HG03039 (cell line): ENCODE measurements around the gene JAZF1.
A peak's percentile ranks its signal among the peaks of the same experiment; 100 is the strongest.

Source experiments
- ATAC-seq: cut with Tn5 transposase; IDR thresholded peaks from one replicate; pipeline ENCODE4 v1.9.1; 2021; ENCODE audit warnings: mild to moderate bottlenecking, moderate library complexity; ENCODE audit not compliant: unreplicated experiment

Gene JAZF1

DNA sequence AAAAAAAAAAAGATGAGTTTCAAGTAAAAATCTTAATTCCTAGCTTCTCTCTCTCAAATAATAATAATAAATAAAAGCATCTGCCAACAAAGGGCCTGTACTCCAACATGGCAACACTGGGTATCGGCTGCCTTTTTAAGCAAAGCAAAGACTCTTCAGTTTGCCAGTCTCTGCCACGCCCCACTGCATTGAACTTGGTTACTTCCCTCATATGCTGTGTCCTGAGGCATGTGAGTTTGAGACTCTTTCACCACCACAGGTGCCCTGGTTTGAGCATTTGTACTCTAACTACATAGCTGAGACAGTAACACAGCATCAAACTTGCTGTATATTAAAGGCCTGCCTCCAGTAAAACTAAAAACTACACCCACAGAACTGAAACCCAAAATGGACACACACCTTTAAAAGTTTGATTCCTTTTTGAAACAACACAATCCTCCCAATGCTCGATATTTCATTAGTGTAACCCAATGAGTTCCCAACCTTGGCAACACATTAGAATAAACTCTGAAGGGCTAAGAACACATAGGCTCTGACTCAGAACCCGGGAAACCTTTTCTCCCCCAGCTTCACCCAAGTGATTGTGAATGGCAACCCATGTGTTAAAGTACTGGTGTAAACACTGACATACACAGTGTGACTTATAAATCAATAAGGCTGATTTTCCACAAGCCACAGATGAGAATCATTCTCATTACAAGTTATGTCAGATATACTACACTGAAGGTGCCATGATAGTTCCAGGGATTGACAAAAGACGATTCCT lies 12.0 kb downstream of the JAZF1 start:
- ATAC-seq: no peak

DNA sequence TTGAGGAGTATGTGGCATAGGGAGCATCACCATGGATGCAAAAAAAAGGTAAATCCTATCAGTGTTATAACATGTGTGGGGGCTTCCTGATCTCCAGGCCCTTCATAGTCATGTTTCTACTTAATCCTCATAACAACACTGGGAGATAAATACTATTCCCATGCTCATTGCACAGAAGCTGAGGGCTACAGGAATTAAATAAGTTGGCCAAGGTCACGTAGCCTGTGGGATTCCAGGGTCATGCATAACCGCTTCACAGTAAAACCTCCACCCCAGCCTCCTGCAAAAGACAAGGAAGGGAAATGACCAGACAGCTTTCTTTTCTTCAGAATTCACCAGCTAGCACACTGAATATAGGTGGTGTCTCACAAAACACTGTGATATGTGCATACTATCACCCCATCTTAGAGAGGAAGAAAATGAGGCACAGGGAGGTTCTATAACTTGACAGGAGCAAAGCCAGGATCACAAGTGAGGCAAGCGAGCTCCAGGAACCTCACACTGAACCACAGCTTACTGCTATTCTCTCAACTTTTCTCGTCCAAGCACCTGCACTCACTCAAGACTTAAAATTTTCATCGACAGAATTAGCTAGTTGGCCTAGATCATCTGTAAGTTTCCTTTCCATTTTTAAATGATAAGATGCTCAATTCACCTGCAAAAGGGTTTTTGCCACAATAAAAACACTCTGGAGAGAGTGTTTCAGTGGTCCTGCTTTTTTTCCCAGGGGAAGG lies 13.4 kb downstream of the JAZF1 start:
- no peak for ATAC-seq

DNA sequence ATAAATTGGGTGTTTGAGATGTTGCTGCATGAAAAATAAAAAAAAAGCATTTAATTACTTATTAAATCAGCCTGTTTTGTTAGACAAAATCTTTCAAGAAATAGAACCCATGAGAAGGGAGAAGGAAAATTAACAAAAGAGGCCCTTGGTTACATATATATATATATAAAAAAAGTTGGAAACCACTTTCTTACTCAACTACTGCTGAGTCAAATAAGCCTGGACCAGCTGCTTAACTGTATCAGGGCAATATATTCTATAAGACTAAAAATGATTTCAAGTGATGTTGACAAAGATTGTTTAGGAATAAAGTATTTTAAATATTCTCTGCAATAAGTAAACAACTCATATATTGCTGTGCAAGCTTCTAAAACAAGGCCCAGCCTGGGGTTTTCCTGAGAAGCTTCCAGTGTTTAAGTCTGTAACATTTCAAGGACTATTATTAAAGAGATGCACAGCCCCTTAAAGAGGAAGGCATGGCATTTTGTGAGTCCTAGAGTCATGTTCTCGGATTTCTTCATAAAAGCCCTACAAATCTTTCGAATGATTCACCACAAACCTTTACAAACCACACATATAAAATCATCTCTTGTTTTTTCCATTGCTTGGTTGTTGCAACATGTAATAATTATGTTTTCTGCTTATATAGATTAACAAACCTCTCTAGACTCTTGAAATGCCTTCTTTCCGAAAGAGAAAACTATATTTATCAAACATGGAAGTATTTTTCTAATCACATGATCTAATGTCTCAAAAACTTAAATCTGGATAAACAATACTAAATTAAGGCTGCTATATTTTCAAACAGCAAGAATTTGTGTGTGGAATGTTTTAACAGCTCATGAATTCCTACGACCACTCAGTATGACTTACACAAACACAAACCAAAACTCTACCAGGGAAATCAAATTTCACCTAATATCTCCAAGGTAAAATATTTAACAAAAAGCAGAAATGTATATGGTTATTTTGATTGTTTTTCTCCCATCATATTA lies 14.3 kb downstream of the JAZF1 start:
- ATAC-seq: no peak

DNA sequence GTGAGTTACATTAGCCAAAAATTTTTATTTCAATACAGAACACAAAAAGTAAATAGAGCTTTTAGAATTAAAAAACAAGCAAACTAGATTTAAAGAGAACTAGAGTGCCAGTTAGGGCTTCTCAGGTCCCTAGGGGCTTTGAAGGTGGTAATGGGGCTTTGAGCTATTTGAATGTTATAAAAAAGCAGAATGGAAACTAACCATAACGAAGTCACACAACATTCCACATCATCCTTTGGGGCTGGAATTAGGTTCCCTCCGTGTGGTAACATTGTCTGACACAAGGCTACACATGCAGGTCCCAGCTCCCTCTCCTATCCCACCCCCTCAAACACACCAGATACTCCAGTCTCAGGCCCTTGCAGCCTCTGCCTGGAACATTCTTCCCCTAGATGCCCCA lies 15.3 kb downstream of the JAZF1 start:
- ATAC-seq: no peak

DNA sequence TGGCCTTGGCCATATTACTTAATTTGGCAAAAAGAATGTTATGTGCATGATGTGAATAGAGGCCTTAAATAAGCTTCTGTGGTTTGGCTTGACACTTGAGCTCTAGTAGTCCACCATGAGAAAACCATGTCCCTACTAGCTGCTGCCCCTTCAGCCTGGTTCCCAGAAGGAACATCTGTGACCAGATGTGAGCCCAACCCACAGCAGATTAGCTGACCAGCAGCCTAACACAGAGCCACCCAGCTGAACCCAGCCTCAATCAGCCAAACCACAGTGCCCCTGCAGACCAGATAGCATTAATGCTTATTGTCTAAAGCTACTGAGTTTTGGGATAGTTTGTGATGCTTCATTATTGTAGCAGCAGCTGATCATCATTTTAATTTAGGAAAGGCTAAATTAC lies 16.6 kb downstream of the JAZF1 start:
- no peak for ATAC-seq

DNA sequence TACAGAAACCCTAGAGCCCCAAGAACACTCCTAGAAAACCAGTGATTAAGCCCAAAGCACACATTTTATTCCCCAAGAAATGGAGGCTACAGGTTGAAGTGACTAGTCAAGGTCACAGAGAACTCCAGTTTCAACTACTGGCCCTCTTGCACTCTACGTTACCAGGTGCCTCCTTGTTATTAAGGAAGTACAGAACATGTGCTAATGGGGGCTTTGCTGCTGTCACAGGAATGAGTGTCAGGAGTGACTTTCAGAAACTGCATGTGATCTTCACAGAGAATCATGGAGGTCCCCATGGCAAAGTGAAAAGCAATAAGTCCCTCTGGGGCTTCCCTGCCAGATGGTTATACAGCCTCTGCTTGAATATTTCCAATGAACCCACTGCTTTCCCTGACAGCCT lies 19.3 kb downstream of the JAZF1 start:
- ATAC-seq: no peak

DNA sequence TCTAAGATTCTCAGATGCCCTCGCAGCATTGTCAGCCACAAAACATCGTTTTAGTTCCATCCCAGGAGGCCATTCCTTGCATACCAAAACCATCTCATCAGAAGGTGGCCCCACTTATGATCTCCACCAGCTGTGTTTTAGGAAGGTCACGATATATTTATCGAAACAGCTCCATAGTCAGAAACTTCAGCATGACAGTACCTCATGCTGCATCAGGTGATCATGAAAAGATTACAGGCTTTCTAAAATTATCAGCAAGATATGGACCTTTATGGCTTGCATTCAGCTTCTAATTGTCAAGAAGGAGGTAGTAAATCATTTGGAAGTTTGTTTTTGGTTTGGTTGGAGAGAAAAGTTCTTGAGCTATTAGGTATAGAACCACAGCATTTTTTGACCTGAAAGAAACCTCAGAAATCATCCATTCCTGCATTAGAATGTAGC lies 20.0 kb downstream of the JAZF1 start:
- no peak for ATAC-seq

DNA sequence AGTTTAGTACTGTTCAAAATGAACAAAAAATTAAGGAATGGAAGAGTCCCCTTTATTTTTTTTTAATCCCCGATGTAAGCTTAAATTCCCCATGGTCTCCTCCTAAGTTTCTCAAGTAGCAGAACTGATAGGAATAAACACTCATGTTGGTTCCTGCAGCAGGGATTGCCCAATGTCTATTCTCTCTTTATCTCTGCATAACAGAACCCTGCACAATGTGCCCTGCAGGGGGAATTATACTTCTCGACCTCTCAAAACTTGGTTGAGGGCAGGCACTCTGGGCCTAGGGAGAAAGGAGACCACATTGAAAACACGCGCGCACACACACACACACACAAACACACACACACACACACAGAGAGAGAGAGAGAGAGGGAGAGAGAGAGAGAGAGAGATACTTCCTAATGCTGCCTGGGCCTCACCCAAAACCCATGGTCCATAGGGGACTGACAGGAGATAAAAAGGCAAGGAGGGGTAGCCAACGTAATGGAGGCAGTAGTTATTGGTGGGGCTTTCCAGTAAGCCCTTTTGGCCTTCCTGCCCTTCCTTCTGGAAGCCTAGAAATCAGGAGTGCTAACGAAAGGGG lies 22.7 kb downstream of the JAZF1 start:
- no peak for ATAC-seq

DNA sequence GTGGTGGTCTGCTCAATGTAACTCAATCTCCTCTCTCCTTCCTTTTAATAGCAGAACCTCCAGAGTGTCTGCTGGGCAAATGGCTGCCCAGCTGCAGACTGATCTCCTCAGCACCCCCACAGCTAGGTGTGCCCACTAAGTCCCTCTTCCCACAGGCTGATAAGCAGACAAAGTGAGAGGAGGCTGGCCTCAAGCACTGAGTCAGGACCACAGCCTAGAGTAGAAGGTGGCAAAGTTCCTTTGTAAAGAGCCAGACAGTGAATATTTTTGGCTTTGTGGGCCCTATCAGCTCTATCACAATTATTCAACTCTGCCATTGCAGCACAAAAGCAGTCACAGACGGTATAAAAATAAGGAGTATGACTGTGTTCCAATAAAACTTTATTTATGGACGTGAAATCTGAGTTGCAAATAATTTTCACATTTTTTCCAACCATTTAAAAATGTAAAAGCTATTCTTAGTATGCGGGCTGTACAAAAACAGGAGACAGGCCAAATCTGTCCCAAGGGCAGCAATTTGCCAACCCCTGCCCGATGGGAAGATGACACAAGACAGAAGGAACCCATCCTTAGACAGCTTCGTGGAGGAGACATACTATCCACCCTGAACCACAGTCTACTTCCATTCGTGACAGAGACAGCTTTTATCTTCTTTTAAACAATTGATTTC lies 23.4 kb downstream of the JAZF1 start:
- no peak for ATAC-seq

DNA sequence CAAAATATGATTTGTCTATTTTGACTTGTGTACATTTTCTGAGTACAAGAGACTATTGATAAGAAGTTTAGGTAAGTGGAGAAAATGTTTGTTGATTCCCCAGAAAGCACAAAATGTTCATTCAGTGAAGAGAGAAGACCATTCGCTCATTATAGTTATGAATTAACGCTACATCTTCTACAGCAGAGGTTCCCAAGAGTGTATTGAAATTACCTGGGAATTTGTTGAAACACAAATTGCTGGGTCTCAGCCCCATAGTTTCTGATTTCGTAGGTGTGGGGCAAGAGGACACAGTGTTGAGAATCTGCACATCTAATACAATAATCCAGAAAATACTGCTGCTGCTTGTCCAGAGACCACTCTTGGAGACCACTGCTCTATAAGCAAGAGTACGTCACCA lies 24.2 kb downstream of the JAZF1 start:
- ATAC-seq: no peak

DNA sequence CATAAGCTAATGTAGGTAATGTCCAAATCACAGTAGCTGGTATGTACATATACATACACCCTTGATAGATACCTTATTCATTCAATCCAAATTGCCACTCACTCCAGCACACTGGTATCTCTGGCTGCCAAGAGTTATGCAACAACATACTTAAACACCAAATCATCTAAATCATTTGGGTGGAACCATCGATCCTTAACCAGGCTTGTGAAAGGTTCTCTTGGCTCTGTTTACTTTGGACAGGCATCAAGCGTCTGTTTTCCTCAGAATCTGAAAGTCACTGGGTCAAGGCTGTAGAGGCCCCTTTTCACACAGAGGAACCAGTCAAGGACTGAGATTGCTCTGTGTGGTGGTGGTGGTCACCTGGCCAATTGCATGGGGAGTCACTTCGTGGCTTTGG lies 24.6 kb downstream of the JAZF1 start:
- ATAC-seq: no peak

DNA sequence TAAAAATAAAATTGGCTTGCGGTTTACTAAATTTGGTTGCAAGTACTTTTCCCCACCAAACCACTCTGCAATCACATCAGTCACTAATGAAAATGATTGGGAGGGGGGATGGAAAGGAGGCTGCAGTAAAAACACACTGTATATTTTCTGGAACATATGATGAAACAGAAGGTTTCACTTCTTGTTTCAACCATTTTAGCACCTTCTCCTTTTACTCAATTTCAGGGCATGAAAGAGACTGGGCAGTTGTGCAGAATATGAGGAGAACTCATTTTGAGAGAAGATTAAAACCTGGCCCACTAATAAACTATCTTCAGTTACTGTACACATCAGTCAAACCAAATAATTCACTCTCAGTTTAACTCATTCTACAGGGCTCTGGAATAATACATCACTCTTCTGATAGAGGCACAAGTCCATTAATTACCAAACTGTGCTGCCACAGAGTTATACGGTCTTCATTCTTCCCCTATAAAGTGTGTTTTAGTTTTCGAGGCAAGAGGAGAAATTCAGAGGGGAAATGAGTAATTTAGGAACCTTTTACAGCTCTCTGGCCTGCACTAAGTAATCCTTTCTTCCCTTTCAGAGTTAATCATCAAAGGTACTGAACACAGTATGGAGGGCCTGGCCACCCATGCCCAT lies 25.5 kb downstream of the JAZF1 start:
- ATAC-seq: peak; percentile 69

DNA sequence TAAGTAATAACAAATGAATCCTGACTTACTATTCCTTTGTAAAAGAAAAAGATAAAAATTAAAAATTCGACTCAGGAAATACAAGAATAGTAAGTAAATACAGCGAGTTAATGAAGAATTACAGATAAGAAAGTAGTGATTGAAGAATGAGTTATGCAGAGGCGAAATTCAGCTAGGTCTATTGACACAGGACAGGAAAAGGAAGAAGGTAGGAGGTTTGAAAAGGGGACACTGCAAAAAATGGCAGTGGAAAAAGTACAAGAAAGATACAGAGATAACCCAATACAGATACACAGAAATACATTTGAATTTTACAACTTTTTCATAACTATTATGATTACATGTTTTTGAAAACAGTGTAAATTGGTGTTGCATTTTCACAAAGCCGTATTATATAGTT lies 28.0 kb downstream of the JAZF1 start:
- no peak for ATAC-seq

DNA sequence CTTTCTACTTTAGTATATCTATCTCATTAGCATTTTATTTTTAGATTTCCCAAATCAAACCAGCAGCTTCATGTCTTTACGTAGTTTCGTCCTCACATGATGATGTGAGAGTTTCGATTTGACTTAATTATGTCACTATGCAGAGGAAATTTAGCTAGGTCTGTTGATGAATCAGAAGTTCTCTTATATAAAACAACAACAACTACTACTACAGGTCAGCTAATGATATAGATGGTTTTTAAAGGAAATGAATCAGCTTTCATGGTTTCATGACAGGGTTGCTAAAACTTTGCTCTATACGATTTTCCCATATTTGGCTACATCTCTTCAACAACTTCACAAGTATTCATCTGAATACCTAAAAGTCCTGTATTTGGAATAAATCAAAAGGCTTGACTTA lies 28.6 kb downstream of the JAZF1 start:
- ATAC-seq: no peak

DNA sequence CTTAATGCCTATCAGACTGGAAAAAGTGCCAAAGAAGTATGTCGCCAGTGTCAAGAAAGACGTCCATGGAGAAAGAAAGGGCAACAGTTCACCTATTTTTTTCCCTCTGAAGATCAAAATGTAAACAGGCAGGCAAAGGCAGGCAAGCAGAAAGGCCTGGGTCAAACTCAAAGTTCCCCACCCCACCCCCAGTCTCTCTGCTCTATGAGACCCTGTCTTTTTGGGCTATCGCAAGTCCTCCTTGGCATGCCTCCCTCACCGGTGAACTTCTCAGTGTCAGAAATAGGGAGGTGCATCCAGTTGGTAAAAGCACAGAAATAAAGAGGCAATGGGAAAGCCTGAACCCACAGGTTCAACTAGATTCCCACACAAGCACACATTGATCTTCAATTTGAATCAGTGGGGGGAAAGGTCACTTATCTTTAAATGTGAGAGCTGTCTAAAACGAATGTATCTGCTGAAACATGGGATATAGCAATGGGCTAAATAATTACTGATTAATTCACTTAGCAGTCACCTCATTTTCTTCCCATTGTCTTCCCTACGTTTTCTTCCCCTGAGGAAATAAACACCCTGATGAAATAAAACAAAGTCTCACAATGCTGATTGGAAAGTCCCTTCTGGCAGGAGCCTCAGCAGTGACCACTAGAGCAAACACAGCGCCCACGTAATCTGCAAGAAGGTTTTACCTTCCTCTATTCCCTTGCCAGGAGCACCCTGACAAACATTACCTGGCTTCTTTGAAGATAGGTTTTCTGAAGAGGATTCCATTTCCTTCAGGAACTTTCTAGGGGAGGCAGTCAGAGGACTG lies 31.1 kb downstream of the JAZF1 start:
- no peak for ATAC-seq

DNA sequence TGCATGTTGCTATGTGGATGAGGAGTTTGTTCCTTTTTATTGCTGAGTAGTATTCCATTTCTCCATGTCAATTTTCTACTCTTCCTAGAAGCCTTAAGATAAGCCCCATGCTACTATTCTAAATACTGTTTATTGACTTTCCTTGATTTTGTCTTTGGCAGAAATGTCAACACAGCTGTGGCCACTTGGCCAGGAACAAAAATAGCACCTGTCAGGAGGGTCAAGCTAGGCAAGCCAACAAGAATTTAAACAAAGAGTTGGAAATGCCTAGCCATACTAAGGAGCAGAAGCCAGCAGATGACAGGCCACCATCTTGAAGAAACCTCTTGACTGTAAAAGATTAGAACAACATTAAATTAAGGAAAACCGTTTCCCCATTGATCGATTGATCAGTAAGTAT lies 34.7 kb downstream of the JAZF1 start:
- ATAC-seq: no peak

DNA sequence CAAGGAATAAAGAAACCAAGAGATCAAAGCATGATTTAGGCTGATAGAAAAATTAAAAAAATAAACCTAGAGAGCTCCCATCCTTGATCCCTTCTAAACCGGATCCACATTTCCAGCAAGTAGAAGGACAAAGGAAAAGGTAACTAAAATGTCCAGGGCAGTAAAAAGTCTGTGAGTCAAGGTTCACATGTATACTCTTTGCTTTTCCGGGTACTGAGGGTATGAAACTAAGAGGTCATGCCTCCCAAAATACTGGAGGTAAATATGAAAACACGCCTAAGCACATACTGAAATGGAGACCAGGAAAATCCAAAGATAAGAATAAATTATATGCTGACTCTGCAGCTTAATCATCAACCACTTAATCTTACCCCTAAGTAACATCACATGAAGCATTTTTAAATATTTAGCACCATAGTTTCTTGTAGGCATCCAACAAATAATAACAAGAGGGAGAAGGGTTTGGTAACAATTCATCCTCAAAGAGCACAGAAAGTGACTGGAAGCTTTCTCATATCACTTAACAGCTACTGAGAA lies 35.4 kb downstream of the JAZF1 start:
- ATAC-seq: no peak

DNA sequence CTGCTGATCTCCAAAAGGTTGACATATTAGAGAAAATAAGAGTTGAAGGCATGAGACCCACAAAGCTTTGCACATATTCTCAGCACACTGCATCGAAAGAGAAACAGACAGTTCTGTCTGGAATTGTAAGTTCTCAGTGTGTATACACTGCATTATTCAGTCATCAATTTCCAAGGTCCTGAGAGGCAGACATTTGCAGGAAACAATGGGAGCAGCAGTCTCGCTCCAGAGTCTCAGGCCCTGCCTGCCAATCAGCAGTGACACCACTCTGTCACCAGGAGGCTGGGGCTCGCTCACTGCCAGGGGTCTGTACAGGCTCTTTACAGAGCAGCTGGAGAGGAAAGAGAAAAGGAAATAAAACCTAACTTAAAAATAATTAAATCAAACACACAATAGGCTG lies 36.3 kb downstream of the JAZF1 start:
- no peak for ATAC-seq

DNA sequence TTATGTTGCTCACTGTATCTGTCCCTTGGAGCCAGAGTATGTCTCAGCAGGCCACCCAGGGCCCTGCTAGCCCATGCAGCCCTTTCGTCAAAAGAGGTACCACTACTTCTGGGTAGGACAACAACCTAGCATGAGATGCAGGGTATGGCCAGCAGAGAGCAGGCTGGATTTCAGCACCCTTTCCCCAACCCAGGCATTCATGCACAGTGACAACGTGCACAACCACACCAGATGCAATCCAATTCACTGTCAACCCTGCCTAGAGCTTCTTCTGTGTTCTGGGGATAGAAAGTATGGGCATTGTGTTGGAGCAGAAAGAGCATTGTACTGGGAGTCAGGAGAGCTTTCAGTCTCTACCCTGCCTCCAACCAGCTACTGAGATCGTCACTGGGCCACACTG lies 37.9 kb downstream of the JAZF1 start:
- ATAC-seq: no peak
